ENCODE results near the gene UTF1. TPM values are rescaled to one million over a fixed set of nuclear protein-coding genes. Genes with fewer than 3 reads are reported as not detected.
A peak's percentile ranks its signal among the peaks of the same experiment; 100 is the strongest.

UTF1 gene
- polyA plus RNA-seq, 3 donors, result 0.14 to 0.48 (median 0.24) TPM

GRCh38 chr10:133198621-133199487, 31.2 kb upstream of the UTF1 start:
- Histone ChIP-seq H3K4me1 (ENCODE audit: control insufficient read depth in 1 of 2, insufficient read depth in 2 of 2, low read length in 2 of 2) (no peaks in the 10 kb centered on the region), H3K27ac (ENCODE audit: low read depth in 1 of 2, low read length in 2 of 2) (no peak overlapping the region), H3K9me3 (replicated peaks in 1 of 2; ENCODE audit: control insufficient read depth in 1 of 2, insufficient read depth in 1 of 2, low read length in 2 of 2) (no peaks in the 10 kb centered on the region), H3K4me3 (replicated peaks in 1 of 3; ENCODE audit: low read depth in 2 of 3, low read length in 3 of 3) (no peak overlapping the region), H3K27me3 (ENCODE audit: control insufficient read depth in 2 of 2, insufficient read depth in 2 of 2, low read length in 2 of 2) (no peaks in the 10 kb centered on the region), H3K9ac (ENCODE audit: insufficient read depth, low read length, poor library complexity, severe bottlenecking) (no peak overlapping the region), H3K4me2 (replicated peaks; ENCODE audit: extremely low read depth, low read length, poor library complexity, severe bottlenecking) (no peak overlapping the region), H2AFZ (ENCODE audit: insufficient read depth, low read depth, low read length, poor library complexity, severe bottlenecking) (no peak overlapping the region), H3K79me2 (ENCODE audit: insufficient read depth, low read length) (no peaks in the 10 kb centered on the region), H3K36me3 (replicated peaks in 1 of 2; ENCODE audit: control insufficient read depth in 1 of 2, insufficient read depth in 2 of 2, low read length in 2 of 2) (no peaks in the 10 kb centered on the region), H4K20me1 (ENCODE audit: insufficient read depth, low read length) (no peaks in the 10 kb centered on the region)
- intact Hi-C loops (cut with micrococcal nuclease), result no loop called here
- H3K27ac Mint-ChIP-seq, result peak overlapping the region in 1 of 7 donors; percentile 77
- H3K4me1 Mint-ChIP-seq, result no peaks in the 10 kb centered on the region
- peaks cover 1 to 8% (median 4%) of the 10 kb centered on the region in 3 donors for H3K27me3 Mint-ChIP-seq (ENCODE audit: low read depth in 3 of 3)
- 92% methylated on average over 50 of the region's 54 CpGs for WGBS (ENCODE audit: insufficient coverage)
- TF ChIP-seq, protein P1, sequence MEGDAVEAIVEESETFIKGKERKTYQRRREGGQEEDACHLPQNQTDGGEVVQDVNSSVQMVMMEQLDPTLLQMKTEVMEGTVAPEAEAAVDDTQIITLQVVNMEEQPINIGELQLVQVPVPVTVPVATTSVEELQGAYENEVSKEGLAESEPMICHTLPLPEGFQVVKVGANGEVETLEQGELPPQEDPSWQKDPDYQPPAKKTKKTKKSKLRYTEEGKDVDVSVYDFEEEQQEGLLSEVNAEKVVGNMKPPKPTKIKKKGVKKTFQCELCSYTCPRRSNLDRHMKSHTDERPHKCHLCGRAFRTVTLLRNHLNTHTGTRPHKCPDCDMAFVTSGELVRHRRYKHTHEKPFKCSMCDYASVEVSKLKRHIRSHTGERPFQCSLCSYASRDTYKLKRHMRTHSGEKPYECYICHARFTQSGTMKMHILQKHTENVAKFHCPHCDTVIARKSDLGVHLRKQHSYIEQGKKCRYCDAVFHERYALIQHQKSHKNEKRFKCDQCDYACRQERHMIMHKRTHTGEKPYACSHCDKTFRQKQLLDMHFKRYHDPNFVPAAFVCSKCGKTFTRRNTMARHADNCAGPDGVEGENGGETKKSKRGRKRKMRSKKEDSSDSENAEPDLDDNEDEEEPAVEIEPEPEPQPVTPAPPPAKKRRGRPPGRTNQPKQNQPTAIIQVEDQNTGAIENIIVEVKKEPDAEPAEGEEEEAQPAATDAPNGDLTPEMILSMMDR (IDR thresholded peaks at IDR 0.05), result no peak
- no peak for DNase-seq
- H3K36me3 Mint-ChIP-seq, result no peaks in the 10 kb centered on the region
- H3K4me3 Mint-ChIP-seq, result no peak overlapping the region
- H3K9me3 Mint-ChIP-seq, result peaks cover 0 to 4% (median 2%) of the 10 kb centered on the region in 7 donors

GRCh38 chr10:133199488-133199885, 30.5 kb upstream of the UTF1 start:
- Histone ChIP-seq H3K4me3 (replicated peaks in 1 of 3; ENCODE audit: low read depth in 2 of 3, low read length in 3 of 3) (no peak overlapping the region), H3K27ac (ENCODE audit: low read depth in 1 of 2, low read length in 2 of 2) (no peak overlapping the region), H2AFZ (ENCODE audit: insufficient read depth, low read depth, low read length, poor library complexity, severe bottlenecking) (no peak overlapping the region), H3K36me3 (replicated peaks in 1 of 2; ENCODE audit: control insufficient read depth in 1 of 2, insufficient read depth in 2 of 2, low read length in 2 of 2) (no peaks in the 10 kb centered on the region), H3K9ac (ENCODE audit: insufficient read depth, low read length, poor library complexity, severe bottlenecking) (no peak overlapping the region), H4K20me1 (ENCODE audit: insufficient read depth, low read length) (no peaks in the 10 kb centered on the region), H3K9me3 (replicated peaks in 1 of 2; ENCODE audit: control insufficient read depth in 1 of 2, insufficient read depth in 1 of 2, low read length in 2 of 2) (no peaks in the 10 kb centered on the region), H3K4me1 (ENCODE audit: control insufficient read depth in 1 of 2, insufficient read depth in 2 of 2, low read length in 2 of 2) (no peaks in the 10 kb centered on the region), H3K79me2 (ENCODE audit: insufficient read depth, low read length) (no peaks in the 10 kb centered on the region), H3K27me3 (ENCODE audit: control insufficient read depth in 2 of 2, insufficient read depth in 2 of 2, low read length in 2 of 2) (no peaks in the 10 kb centered on the region), H3K4me2 (replicated peaks; ENCODE audit: extremely low read depth, low read length, poor library complexity, severe bottlenecking) (no peak overlapping the region)
- no peaks in the 10 kb centered on the region for H3K4me1 Mint-ChIP-seq
- intact Hi-C loops (cut with micrococcal nuclease), result no loop called here
- no peak overlapping the region for H3K4me3 Mint-ChIP-seq
- peaks cover 0 to 2% (median 0%) of the 10 kb centered on the region in 7 donors for H3K9me3 Mint-ChIP-seq
- peak overlapping the region in 1 of 7 donors; percentile 77 for H3K27ac Mint-ChIP-seq
- no peaks in the 10 kb centered on the region for H3K36me3 Mint-ChIP-seq
- TF ChIP-seq, protein P1 (IDR thresholded peaks at IDR 0.05), result no peak
- WGBS (ENCODE audit: insufficient coverage), result 95% methylated on average over 9 of the region's 13 CpGs
- DNase-seq, result no peak
- peaks cover 1 to 6% (median 3%) of the 10 kb centered on the region in 3 donors for H3K27me3 Mint-ChIP-seq (ENCODE audit: low read depth in 3 of 3)

Data from CD14-positive monocyte (primary cell).